A549 (cell line): ENCODE data around the gene RNASEH1. TPM values are rescaled to one million over a fixed set of nuclear protein-coding genes. Genes with fewer than 3 reads are reported as not detected.

Experiments
- CBX2 ChIP-seq: fragments of 200-600 bp; sonication (generic); IDR thresholded peaks from 2 replicates; pipeline ENCODE4 v1.6.1; 2016; ENCODE audit warnings: low read depth, mild to moderate bottlenecking, borderline replicate concordance
- CBX8 ChIP-seq: fragments of 200-600 bp; sonication (generic); IDR thresholded peaks from 2 replicates; pipeline ENCODE4 v1.6.1; 2016
- CEBPB ChIP-seq, 2 experiments: fragments of >200 bp in 1 of 2; sonication (Bioruptor Twin) in 1 of 2; formaldehyde crosslinking in 1 of 2; IDR thresholded peaks; 2 replicates each; pipeline ENCODE4 v1.6.1; 2012 to 2016
- CHD4 ChIP-seq: fragments of 200-600 bp; sonication (generic); IDR thresholded peaks from 2 replicates; pipeline ENCODE4 v1.6.1; 2016; ENCODE audit warnings: antibody characterized with exemption, mild to moderate bottlenecking, borderline replicate concordance
- EHF ChIP-seq: fragments of 250-450 bp; sonication (Bioruptor Pico); IDR thresholded peaks from 2 replicates; pipeline ENCODE4 v1.5.0; 2020; ENCODE audit warnings: mild to moderate bottlenecking
- FOSB ChIP-seq: fragments of 250-450 bp; sonication (Bioruptor Pico); IDR thresholded peaks from 2 replicates; pipeline ENCODE4 v1.5.0; 2020; ENCODE audit warnings: mild to moderate bottlenecking, moderate library complexity
- FOSL2 ChIP-seq, 2 experiments: fragments of 450-650 bp in 1 of 2; fragments of >200 bp in 1 of 2; sonication (Bioruptor Twin) in 1 of 2; formaldehyde crosslinking; IDR thresholded peaks; 2 replicates each; pipeline versions ENCODE4 v1.5.0 to v1.6.1; 2016 to 2020; ENCODE audit warnings: mild to moderate bottlenecking in 1 of 2, moderate library complexity in 1 of 2
- FOXS1 ChIP-seq: fragments of 250-450 bp; sonication (Bioruptor Pico); IDR thresholded peaks from 2 replicates; pipeline ENCODE4 v1.5.0; 2020; ENCODE audit warnings: mild to moderate bottlenecking, moderate library complexity
- GATA3 ChIP-seq: IDR thresholded peaks from 2 replicates; pipeline ENCODE4 v1.6.1; 2012; ENCODE audit warnings: borderline replicate concordance
- HDAC2 ChIP-seq: fragments of 200-600 bp; sonication (generic); IDR thresholded peaks from 2 replicates; pipeline ENCODE4 v1.6.1; 2016
- HEYL ChIP-seq: fragments of 250-450 bp; sonication (Bioruptor Pico); IDR thresholded peaks from 2 replicates; pipeline ENCODE4 v1.8.0; 2021; ENCODE audit warnings: mild to moderate bottlenecking, moderate library complexity
- HOXB5 ChIP-seq: fragments of 250-450 bp; sonication (Bioruptor Pico); IDR thresholded peaks from 2 replicates; pipeline ENCODE4 v1.5.0; 2020; ENCODE audit warnings: mild to moderate bottlenecking, moderate library complexity
- JUN ChIP-seq, 2 experiments: fragments of >200 bp; sonication (Bioruptor Twin); formaldehyde crosslinking; IDR thresholded peaks; 2 replicates in 1 of 2; 3 replicates in 1 of 2; pipeline ENCODE4 v1.6.1; 2016 to 2017
- KDM1A ChIP-seq: fragments of 200-600 bp; sonication (generic); IDR thresholded peaks from 2 replicates; pipeline ENCODE4 v1.6.1; 2016; ENCODE audit warnings: low read depth, mild to moderate bottlenecking
- KDM5A ChIP-seq: fragments of 200-600 bp; sonication (generic); IDR thresholded peaks from 2 replicates; pipeline ENCODE4 v1.6.1; 2016; ENCODE audit warnings: antibody characterized with exemption, mild to moderate bottlenecking
- MAZ ChIP-seq: fragments of 150-350 bp; IDR thresholded peaks from 2 replicates; pipeline ENCODE4 v1.6.1; 2014; ENCODE audit warnings: antibody characterized with exemption, low read depth, low read length, borderline replicate concordance
- NFE2L2 ChIP-seq: fragments of 150-350 bp; conservative IDR thresholded peaks from 2 replicates; pipeline ENCODE4 v1.6.1; 2014; ENCODE audit warnings: low read length
- NPAS2 ChIP-seq: fragments of 250-450 bp; sonication (Bioruptor Pico); IDR thresholded peaks from 2 replicates; pipeline ENCODE4 v1.8.0; 2022; ENCODE audit warnings: mild to moderate bottlenecking, moderate library complexity, borderline replicate concordance
- NR3C1 ChIP-seq: fragments of >200 bp; sonication (Bioruptor Twin); formaldehyde crosslinking; IDR thresholded peaks from 3 replicates; pipeline ENCODE4 v1.6.1; 2017
- PHF8 ChIP-seq: fragments of 200-600 bp; sonication (generic); IDR thresholded peaks from 2 replicates; pipeline ENCODE4 v1.6.1; 2016; ENCODE audit warnings: low read depth, mild to moderate bottlenecking, antibody characterized with exemption, moderate library complexity, borderline replicate concordance
- POLR2A ChIP-seq: IDR thresholded peaks from 2 replicates; pipeline ENCODE4 v1.6.1; 2012; ENCODE audit warnings: mild to moderate bottlenecking, low read length
- RFX5 ChIP-seq: fragments of 450-650 bp; IDR thresholded peaks from 2 replicates; pipeline ENCODE4 v1.7.1; 2014; ENCODE audit warnings: antibody characterized with exemption, mild to moderate bottlenecking, moderate library complexity
- RNF2 ChIP-seq: fragments of 200-600 bp; sonication (generic); IDR thresholded peaks from 2 replicates; pipeline ENCODE4 v1.6.1; 2016; ENCODE audit warnings: low read depth, mild to moderate bottlenecking, antibody characterized with exemption, moderate library complexity, borderline replicate concordance
- SMC3 ChIP-seq: fragments of >200 bp; sonication (Bioruptor Twin); formaldehyde crosslinking; IDR thresholded peaks from 3 replicates; pipeline ENCODE4 v1.6.1; 2018; ENCODE audit warnings: inconsistent platforms
- TP53 ChIP-seq: fragments of 250-450 bp; sonication (Bioruptor Pico); IDR thresholded peaks from 2 replicates; pipeline ENCODE4 v1.5.0; 2021; ENCODE audit warnings: mild to moderate bottlenecking, moderate library complexity
- ZC3H11A ChIP-seq: fragments of 450-650 bp; IDR thresholded peaks from 2 replicates; pipeline ENCODE4 v1.6.1; 2014; ENCODE audit warnings: antibody characterized with exemption, mild to moderate bottlenecking
- ZNF302 ChIP-seq: fragments of 250-450 bp; sonication (Bioruptor Pico); IDR thresholded peaks from 2 replicates; pipeline ENCODE4 v1.9.0; 2021; ENCODE audit warnings: inconsistent platforms, mild to moderate bottlenecking, moderate library complexity
- ZSCAN20 ChIP-seq: fragments of 250-450 bp; sonication (Bioruptor Pico); IDR thresholded peaks from 2 replicates; pipeline ENCODE4 v1.8.0; 2022; ENCODE audit warnings: mild to moderate bottlenecking, moderate library complexity
- polyA plus RNA-seq, 4 experiments: library from polyadenylated mRNA; depleted of rRNA in 3 of 4; stranded (reverse); fragments of >200 nt; fragmentation: RNase III in 1 of 4; extraction: RNeasy Plus Mini Kit Qiagen cat#74134 plus additional on column Dnase treatment in 1 of 4; gene quantifications; 2 replicates in 3 of 4; 3 replicates in 1 of 4; pipeline ENCODE4 v1.2.3, GENCODE V29; 2011 to 2017
- TF ChIP-seq, protein P1 (sequence below): IDR thresholded peaks from 2 replicates; pipeline ENCODE4 v1.6.1; 2012
- TF ChIP-seq, protein P2 (sequence below): fragments of >200 bp; sonication (Bioruptor Twin); formaldehyde crosslinking; IDR thresholded peaks from 3 replicates; pipeline ENCODE4 v1.5.1; 2016
- TF ChIP-seq, protein P3 (sequence below): fragments of 450-650 bp; IDR thresholded peaks from 2 replicates; pipeline ENCODE4 v1.6.1; 2014; ENCODE audit warnings: antibody characterized with exemption

Gene RNASEH1
- polyA plus RNA-seq, 2 of the 4 experiments (the other 2 are of a cell fraction): 54.3 to 55.3 TPM

DNA sequence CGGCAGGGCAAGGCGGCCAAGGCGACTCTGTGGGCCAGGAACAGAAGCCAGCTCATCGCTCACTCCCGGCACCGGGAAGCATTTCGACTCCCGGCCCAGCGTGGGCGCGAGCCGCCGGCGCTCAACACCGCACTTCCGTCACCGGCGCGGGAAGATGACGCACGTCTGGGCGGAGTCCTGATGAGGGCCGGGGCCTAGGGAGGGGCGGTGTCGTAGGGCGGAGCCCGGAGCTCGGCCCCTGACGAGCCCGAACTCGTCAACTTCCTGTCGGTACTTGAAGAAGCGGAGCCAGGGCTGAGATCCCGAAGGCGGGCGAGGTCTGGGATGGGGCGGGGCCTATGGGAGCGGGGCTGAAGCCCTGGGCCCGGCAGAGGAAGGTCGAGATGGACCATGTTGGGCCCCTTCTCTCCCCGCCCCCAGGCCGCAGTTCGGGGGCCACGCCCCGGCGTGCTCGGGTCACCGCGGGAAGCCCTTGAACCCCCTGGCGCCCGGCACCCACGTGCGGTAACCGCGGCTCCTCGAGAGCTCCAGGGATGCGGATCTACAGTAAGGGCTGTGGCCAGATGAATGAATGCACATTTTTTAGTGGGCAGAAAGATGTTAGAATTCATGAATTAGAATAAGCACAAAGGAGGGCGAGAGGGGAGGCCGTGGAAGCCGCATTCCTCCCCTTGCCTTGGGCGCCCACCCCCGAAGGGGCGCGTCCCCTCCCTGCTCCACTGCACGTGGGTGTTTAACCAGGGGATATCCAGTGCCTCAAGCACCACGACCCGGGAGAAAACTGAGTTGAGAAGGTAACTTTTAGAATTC is at the start of gene RNASEH1 (continued):
- TF ChIP-seq, protein P1, sequence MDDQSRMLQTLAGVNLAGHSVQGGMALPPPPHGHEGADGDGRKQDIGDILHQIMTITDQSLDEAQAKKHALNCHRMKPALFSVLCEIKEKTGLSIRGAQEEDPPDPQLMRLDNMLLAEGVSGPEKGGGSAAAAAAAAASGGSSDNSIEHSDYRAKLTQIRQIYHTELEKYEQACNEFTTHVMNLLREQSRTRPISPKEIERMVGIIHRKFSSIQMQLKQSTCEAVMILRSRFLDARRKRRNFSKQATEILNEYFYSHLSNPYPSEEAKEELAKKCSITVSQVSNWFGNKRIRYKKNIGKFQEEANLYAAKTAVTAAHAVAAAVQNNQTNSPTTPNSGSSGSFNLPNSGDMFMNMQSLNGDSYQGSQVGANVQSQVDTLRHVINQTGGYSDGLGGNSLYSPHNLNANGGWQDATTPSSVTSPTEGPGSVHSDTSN: peak; percentile 22; the same call in 1 of the 2 replicates
- peak; percentile 40; the same call in 1 of the 2 replicates for TF ChIP-seq GATA3
- TF ChIP-seq PHF8: no peak; the same call in 1 of the 2 replicates
- TF ChIP-seq CEBPB (IDR thresholded peaks at IDR 0.05): no peak
- peak; percentile 59; the same call in 1 of the 2 replicates for TF ChIP-seq NPAS2 (CRISPR knock-in tag)
- TF ChIP-seq NR3C1: no peak
- TF ChIP-seq, protein P2, sequence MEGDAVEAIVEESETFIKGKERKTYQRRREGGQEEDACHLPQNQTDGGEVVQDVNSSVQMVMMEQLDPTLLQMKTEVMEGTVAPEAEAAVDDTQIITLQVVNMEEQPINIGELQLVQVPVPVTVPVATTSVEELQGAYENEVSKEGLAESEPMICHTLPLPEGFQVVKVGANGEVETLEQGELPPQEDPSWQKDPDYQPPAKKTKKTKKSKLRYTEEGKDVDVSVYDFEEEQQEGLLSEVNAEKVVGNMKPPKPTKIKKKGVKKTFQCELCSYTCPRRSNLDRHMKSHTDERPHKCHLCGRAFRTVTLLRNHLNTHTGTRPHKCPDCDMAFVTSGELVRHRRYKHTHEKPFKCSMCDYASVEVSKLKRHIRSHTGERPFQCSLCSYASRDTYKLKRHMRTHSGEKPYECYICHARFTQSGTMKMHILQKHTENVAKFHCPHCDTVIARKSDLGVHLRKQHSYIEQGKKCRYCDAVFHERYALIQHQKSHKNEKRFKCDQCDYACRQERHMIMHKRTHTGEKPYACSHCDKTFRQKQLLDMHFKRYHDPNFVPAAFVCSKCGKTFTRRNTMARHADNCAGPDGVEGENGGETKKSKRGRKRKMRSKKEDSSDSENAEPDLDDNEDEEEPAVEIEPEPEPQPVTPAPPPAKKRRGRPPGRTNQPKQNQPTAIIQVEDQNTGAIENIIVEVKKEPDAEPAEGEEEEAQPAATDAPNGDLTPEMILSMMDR: no peak
- TF ChIP-seq KDM5A: no peak; the same call in 1 of the 2 replicates
- no peak for TF ChIP-seq FOSL2 (IDR thresholded peaks at IDR 0.05)
- peak; percentile 60 for TF ChIP-seq FOSL2 (CRISPR knock-in tag; IDR thresholded peaks at IDR 0.05)
- TF ChIP-seq, protein P3, sequence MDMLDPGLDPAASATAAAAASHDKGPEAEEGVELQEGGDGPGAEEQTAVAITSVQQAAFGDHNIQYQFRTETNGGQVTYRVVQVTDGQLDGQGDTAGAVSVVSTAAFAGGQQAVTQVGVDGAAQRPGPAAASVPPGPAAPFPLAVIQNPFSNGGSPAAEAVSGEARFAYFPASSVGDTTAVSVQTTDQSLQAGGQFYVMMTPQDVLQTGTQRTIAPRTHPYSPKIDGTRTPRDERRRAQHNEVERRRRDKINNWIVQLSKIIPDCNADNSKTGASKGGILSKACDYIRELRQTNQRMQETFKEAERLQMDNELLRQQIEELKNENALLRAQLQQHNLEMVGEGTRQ: peak; percentile 59
- TF ChIP-seq FOSB: peak; percentile 81; the same call in 1 of the 2 replicates
- TF ChIP-seq TP53: peak; percentile 85; the same call in 1 of the 2 replicates
- TF ChIP-seq CBX8: no peak
- no peak for TF ChIP-seq CHD4
- TF ChIP-seq SMC3: no peak; the same call in 1 of the 3 replicates
- no peak for TF ChIP-seq HDAC2
- TF ChIP-seq MAZ: no peak
- no peak for TF ChIP-seq RNF2
- peak; percentile 88 to 96 for TF ChIP-seq JUN (IDR thresholded peaks at IDR 0.05)
- TF ChIP-seq ZC3H11A: no peak
- TF ChIP-seq NFE2L2: no peak
- TF ChIP-seq EHF (CRISPR knock-in tag): no peak
- peak; percentile 63; the same call in 1 of the 2 replicates for TF ChIP-seq FOXS1 (CRISPR knock-in tag)
- TF ChIP-seq ZNF302: no peak
- TF ChIP-seq ZSCAN20: no peak
- no peak for TF ChIP-seq RFX5
- TF ChIP-seq HEYL (CRISPR knock-in tag): no peak
- no peak for TF ChIP-seq CBX2
- TF ChIP-seq HOXB5 (CRISPR knock-in tag): peak; percentile 92
- peak; percentile 94 for TF ChIP-seq POLR2A
- TF ChIP-seq KDM1A: no peak
- TF ChIP-seq, all 56 proteins: peak for 24
